ENCODE data around the gene TMPRSS11E. TPM values are rescaled to one million over a fixed set of nuclear protein-coding genes. Genes with fewer than 3 reads are reported as not detected.
"Not testable (repeated sequence)": the region's sequence is repeated elsewhere in the genome, so short reads cannot be mapped to it uniquely, and the experiment has no call there.

Gene TMPRSS11E
- total and polyA plus RNA-seq, 2 donors (not counting 1 experiment from before 2014, with no cell fraction given) = not detected

DNA sequence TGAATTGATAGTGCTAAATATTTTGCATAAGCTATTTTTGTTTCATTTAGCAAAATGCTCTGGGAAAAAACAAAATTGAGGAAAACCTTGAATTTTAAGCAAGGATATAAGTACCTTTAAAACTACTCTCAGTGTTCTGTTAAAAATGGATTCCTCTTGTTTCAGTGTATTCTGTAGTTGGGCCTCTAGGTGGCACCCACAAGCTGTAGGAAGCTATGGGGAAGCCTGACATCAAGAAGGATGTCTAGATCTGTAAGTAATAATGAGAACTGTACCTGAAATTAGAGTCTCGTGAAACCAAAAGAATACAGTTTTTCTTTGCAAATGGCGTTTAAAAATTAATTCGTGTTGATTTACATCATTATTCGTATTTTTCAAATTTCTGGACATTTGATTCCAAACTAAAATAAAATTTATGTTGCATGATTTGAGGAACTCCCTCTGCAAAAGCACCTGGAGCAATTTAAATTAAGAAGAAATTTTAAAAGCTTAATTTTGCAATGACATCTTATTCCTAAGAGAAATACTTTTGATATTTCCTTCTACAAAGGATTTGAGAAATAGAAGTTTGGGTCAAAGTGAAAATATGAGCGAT, 51.2 kb downstream of the TMPRSS11E start:
- no peak overlapping the region for H3K27ac ChIP-seq (ENCODE audit: insufficient read depth, low read length)
- H3K4me1 ChIP-seq (ENCODE audit: control insufficient read depth, extremely low read depth, insufficient read depth, low read length) = no peaks in the 10 kb centered on the region
- H3K27me3 ChIP-seq (ENCODE audit: control insufficient read depth, insufficient read depth, low read length) = no peaks in the 10 kb centered on the region
- no peak overlapping the region for H2AFZ ChIP-seq (ENCODE audit: low read length)
- H3K9me3 ChIP-seq (ENCODE audit: control insufficient read depth, insufficient read depth, low read depth, low read length) = no peaks in the 10 kb centered on the region
- no peaks in the 10 kb centered on the region for H3K36me3 ChIP-seq (ENCODE audit: control insufficient read depth, insufficient read depth, low read length)
- H3K79me2 ChIP-seq (ENCODE audit: control insufficient read depth, insufficient read depth, low read length) = no peaks in the 10 kb centered on the region
- H4K20me1 ChIP-seq (ENCODE audit: control insufficient read depth, extremely low read depth, insufficient read depth, low read length) = no peaks in the 10 kb centered on the region
- no peak overlapping the region for H3K9ac ChIP-seq (ENCODE audit: insufficient read depth, low read length)
- peak; percentile 54 to 63 for DNase-seq (ENCODE audit: low read depth in 2 of 2)
- no peak overlapping the region for H3K4me3 ChIP-seq (replicated peaks in 1 of 4; ENCODE audit: control extremely low read depth in 1 of 4, insufficient read depth in 1 of 4, low read depth in 3 of 4, low read length in 4 of 4)
- TF ChIP-seq, protein P1, sequence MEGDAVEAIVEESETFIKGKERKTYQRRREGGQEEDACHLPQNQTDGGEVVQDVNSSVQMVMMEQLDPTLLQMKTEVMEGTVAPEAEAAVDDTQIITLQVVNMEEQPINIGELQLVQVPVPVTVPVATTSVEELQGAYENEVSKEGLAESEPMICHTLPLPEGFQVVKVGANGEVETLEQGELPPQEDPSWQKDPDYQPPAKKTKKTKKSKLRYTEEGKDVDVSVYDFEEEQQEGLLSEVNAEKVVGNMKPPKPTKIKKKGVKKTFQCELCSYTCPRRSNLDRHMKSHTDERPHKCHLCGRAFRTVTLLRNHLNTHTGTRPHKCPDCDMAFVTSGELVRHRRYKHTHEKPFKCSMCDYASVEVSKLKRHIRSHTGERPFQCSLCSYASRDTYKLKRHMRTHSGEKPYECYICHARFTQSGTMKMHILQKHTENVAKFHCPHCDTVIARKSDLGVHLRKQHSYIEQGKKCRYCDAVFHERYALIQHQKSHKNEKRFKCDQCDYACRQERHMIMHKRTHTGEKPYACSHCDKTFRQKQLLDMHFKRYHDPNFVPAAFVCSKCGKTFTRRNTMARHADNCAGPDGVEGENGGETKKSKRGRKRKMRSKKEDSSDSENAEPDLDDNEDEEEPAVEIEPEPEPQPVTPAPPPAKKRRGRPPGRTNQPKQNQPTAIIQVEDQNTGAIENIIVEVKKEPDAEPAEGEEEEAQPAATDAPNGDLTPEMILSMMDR (conservative IDR thresholded peaks at IDR 0.05 in 1 of 2, IDR thresholded peaks at IDR 0.05 in 1 of 2; ENCODE audit: low read depth in 1 of 2, low read length in 2 of 2) = peak; percentile 92
- TF ChIP-seq EZH2 (IDR thresholded peaks at IDR 0.05; ENCODE audit: low read length, missing control alignments) = no peak
- H3K4me2 ChIP-seq (ENCODE audit: extremely low read depth, insufficient read depth, low read length) = no peak overlapping the region

DNA sequence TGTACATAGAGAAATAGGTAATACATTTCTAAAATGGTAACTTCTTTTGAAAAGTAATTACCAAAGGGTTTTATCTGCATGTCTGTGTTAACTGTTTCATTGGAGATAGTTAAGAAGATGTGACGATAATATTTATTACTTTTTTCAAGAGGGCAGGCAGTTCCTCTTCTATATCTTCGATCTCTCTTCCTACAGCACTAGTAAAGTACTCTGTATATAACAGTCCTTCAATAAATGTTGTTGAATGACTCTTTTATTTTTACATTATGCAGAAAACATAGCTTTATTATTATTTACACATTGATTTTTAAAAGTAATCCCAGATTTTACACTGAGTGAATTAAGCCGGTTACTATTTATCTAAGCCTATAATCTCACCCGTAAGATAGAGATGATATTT, 51.8 kb downstream of the TMPRSS11E start:
- Histone ChIP-seq H3K9ac (ENCODE audit: insufficient read depth, low read length) (no peak overlapping the region), H3K27ac (ENCODE audit: insufficient read depth, low read length) (no peak overlapping the region), H3K9me3 (ENCODE audit: control insufficient read depth, insufficient read depth, low read depth, low read length) (no peaks in the 10 kb centered on the region), H3K4me2 (ENCODE audit: extremely low read depth, insufficient read depth, low read length) (no peak overlapping the region), H3K4me1 (ENCODE audit: control insufficient read depth, extremely low read depth, insufficient read depth, low read length) (no peaks in the 10 kb centered on the region), H4K20me1 (ENCODE audit: control insufficient read depth, extremely low read depth, insufficient read depth, low read length) (no peaks in the 10 kb centered on the region), H3K36me3 (ENCODE audit: control insufficient read depth, insufficient read depth, low read length) (no peaks in the 10 kb centered on the region), H2AFZ (ENCODE audit: low read length) (no peak overlapping the region), H3K4me3 (replicated peaks in 1 of 4; ENCODE audit: control extremely low read depth in 1 of 4, insufficient read depth in 1 of 4, low read depth in 3 of 4, low read length in 4 of 4) (no peak overlapping the region), H3K27me3 (ENCODE audit: control insufficient read depth, insufficient read depth, low read length) (no peaks in the 10 kb centered on the region), H3K79me2 (ENCODE audit: control insufficient read depth, insufficient read depth, low read length) (no peaks in the 10 kb centered on the region)
- TF ChIP-seq, protein P1 (conservative IDR thresholded peaks at IDR 0.05 in 1 of 2, IDR thresholded peaks at IDR 0.05 in 1 of 2; ENCODE audit: low read depth in 1 of 2, low read length in 2 of 2) = no peak
- TF ChIP-seq EZH2 (IDR thresholded peaks at IDR 0.05; ENCODE audit: low read length, missing control alignments) = no peak
- no peak for DNase-seq (ENCODE audit: low read depth in 2 of 2)

DNA sequence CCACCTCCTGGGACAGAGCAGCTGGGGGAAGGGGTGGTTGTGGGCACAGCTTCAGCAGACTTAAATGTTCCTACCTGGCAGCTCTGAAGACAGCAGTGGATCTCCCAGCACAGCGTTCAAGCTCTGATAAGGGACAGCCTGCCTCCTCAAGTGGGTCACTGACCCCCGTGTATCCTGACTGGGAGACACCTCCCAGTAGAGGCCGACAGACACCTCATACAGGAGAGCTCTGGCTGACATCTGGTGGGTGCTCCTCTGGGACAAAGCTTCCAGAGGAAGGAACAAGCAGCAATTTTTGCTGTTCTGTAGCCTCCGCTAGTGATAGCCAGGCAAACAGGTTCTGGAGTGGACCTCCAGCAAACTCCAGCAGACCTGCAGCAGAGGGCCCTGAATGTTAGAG, 56.2 kb downstream of the TMPRSS11E start:
- not testable (repeated sequence) for H3K4me1 ChIP-seq (ENCODE audit: control insufficient read depth, extremely low read depth, insufficient read depth, low read length); H3K4me3 ChIP-seq (replicated peaks in 1 of 4; ENCODE audit: control extremely low read depth in 1 of 4, insufficient read depth in 1 of 4, low read depth in 3 of 4, low read length in 4 of 4); H4K20me1 ChIP-seq (ENCODE audit: control insufficient read depth, extremely low read depth, insufficient read depth, low read length); H3K27me3 ChIP-seq (ENCODE audit: control insufficient read depth, insufficient read depth, low read length); H3K9ac ChIP-seq (ENCODE audit: insufficient read depth, low read length); H3K4me2 ChIP-seq (ENCODE audit: extremely low read depth, insufficient read depth, low read length); H3K36me3 ChIP-seq (ENCODE audit: control insufficient read depth, insufficient read depth, low read length); H2AFZ ChIP-seq (ENCODE audit: low read length); H3K27ac ChIP-seq (ENCODE audit: insufficient read depth, low read length); H3K79me2 ChIP-seq (ENCODE audit: control insufficient read depth, insufficient read depth, low read length); DNase-seq (ENCODE audit: low read depth in 2 of 2); H3K9me3 ChIP-seq (ENCODE audit: control insufficient read depth, insufficient read depth, low read depth, low read length)

DNA sequence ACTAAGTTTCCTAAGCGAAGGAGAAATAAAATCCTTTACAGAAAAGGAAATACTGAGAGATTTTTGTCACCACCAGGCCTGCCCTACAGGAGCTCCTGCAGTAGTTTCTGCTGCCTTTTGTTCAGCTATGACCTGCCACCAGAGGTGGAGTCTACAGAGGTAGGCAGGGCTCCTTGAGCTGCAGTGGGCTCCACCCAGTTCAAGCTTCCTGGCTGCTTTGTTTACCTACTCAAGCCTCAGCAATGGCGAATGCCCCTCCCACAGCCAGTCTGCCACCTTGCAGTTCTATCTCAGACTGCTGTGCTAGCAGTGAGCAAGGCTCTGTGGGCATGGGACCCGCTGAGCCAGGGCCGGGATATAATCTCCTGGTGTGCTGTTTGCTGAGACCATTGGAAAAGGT, 57.6 kb downstream of the TMPRSS11E start:
- H3K36me3 ChIP-seq (ENCODE audit: control insufficient read depth, insufficient read depth, low read length); H3K9me3 ChIP-seq (ENCODE audit: control insufficient read depth, insufficient read depth, low read depth, low read length); H3K9ac ChIP-seq (ENCODE audit: insufficient read depth, low read length); H3K4me1 ChIP-seq (ENCODE audit: control insufficient read depth, extremely low read depth, insufficient read depth, low read length); H3K27me3 ChIP-seq (ENCODE audit: control insufficient read depth, insufficient read depth, low read length); H3K27ac ChIP-seq (ENCODE audit: insufficient read depth, low read length); H3K4me3 ChIP-seq (replicated peaks in 1 of 4; ENCODE audit: control extremely low read depth in 1 of 4, insufficient read depth in 1 of 4, low read depth in 3 of 4, low read length in 4 of 4); DNase-seq (ENCODE audit: low read depth in 2 of 2); H2AFZ ChIP-seq (ENCODE audit: low read length); H3K4me2 ChIP-seq (ENCODE audit: extremely low read depth, insufficient read depth, low read length); H4K20me1 ChIP-seq (ENCODE audit: control insufficient read depth, extremely low read depth, insufficient read depth, low read length); H3K79me2 ChIP-seq (ENCODE audit: control insufficient read depth, insufficient read depth, low read length): not testable (repeated sequence)

DNA sequence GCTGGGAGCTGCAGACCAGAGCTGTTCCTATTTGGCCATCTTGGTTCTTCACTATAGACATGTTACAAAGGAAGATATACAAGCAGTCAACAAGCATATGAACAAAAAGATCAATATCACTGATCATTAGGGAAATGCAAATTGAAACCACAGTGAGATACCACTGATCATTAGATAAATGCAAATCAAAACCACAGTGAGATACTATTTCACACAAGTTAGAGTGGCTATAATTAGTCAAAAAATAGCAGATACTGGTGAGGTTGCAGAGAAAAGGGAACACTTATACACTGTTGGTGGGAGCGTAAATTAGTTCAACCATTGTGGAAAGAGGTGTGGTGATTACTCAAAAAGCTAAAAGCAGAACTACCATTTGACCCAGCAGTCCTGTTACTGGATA, 58.2 kb downstream of the TMPRSS11E start:
- H3K36me3 ChIP-seq (ENCODE audit: control insufficient read depth, insufficient read depth, low read length); H2AFZ ChIP-seq (ENCODE audit: low read length); DNase-seq (ENCODE audit: low read depth in 2 of 2); H3K4me2 ChIP-seq (ENCODE audit: extremely low read depth, insufficient read depth, low read length); H3K27ac ChIP-seq (ENCODE audit: insufficient read depth, low read length); H3K4me3 ChIP-seq (replicated peaks in 1 of 4; ENCODE audit: control extremely low read depth in 1 of 4, insufficient read depth in 1 of 4, low read depth in 3 of 4, low read length in 4 of 4); H4K20me1 ChIP-seq (ENCODE audit: control insufficient read depth, extremely low read depth, insufficient read depth, low read length); H3K79me2 ChIP-seq (ENCODE audit: control insufficient read depth, insufficient read depth, low read length); H3K4me1 ChIP-seq (ENCODE audit: control insufficient read depth, extremely low read depth, insufficient read depth, low read length); H3K9ac ChIP-seq (ENCODE audit: insufficient read depth, low read length); H3K9me3 ChIP-seq (ENCODE audit: control insufficient read depth, insufficient read depth, low read depth, low read length); H3K27me3 ChIP-seq (ENCODE audit: control insufficient read depth, insufficient read depth, low read length): not testable (repeated sequence)
